HEK293 (cell line): ENCODE data around the gene VCL.

Experiments used
- CTCF ChIA-PET: fragments of 350-600 bp; formaldehyde crosslinking; extraction: SDS; loops from one replicate; lab custom pipeline; 2021; ENCODE audit warnings: antibody characterized with exemption; lab: Yijun Ruan, JAX
- POLR2A ChIA-PET: fragments of 300-600 bp; formaldehyde crosslinking; extraction: SDS; loops from one replicate; lab custom pipeline; 2020; ENCODE audit warnings: antibody characterized with exemption, inconsistent platforms; lab: Yijun Ruan, JAX
- H3K27ac ChIP-seq: fragments of 200-500 bp; sonication (Bioruptor generic); 2 replicates; pipeline ENCODE4 v1.5.1; 2014; ENCODE audit warnings: low read depth, low read length, control low read depth, inconsistent platforms; ENCODE audit errors: extremely low read depth
- H3K36me3 ChIP-seq, 2 experiments: fragments of 200-500 bp in 1 of 2; sonication (Bioruptor generic) in 1 of 2; 1 replicate in 1 of 2; 2 replicates in 1 of 2; pipeline ENCODE4 v1.5.1; 2014 to 2017; ENCODE audit warnings: inconsistent platforms in 2 of 2, low read length in 2 of 2; ENCODE audit not compliant: control insufficient read depth in 2 of 2, insufficient read depth in 1 of 2
- H3K4me1 ChIP-seq: fragments of 200-500 bp; sonication (Bioruptor generic); 2 replicates; pipeline ENCODE4 v1.5.1; 2014; ENCODE audit warnings: mild to moderate bottlenecking, low read length, inconsistent platforms; ENCODE audit not compliant: control insufficient read depth, insufficient read depth
- H3K4me3 ChIP-seq: 2 replicates; pipeline ENCODE4 v1.5.1; 2011; ENCODE audit warnings: low read depth, mild to moderate bottlenecking, control low read depth, low read length, moderate library complexity
- H3K9me3 ChIP-seq: fragments of 200-500 bp; sonication (Bioruptor generic); 2 replicates; pipeline ENCODE4 v1.5.1; 2014; ENCODE audit warnings: low read depth, low read length, inconsistent platforms; ENCODE audit not compliant: control insufficient read depth, insufficient read depth
- INSM2 ChIP-seq: fragments of 450-650 bp; formaldehyde crosslinking; IDR thresholded peaks from 2 replicates; pipeline ENCODE4 v1.5.1; 2016; ENCODE audit warnings: missing biosample characterization, missing genetic modification characterization
- KLF8 ChIP-seq: fragments of 450-650 bp; formaldehyde crosslinking; IDR thresholded peaks from 2 replicates; pipeline ENCODE4 v1.5.1; 2016; ENCODE audit warnings: missing biosample characterization, missing genetic modification characterization
- MEIS1 ChIP-seq: sonication (generic); formaldehyde crosslinking; IDR thresholded peaks from 2 replicates; pipeline ENCODE4 v1.8.1; 2022; ENCODE audit warnings: missing genetic modification reagents, mild to moderate bottlenecking, borderline replicate concordance
- MZF1 ChIP-seq: fragments of 450-650 bp; formaldehyde crosslinking; IDR thresholded peaks from 2 replicates; pipeline ENCODE4 v1.5.1; 2017; ENCODE audit warnings: missing biosample characterization, missing genetic modification characterization, borderline replicate concordance
- TRIM28 ChIP-seq: IDR thresholded peaks from 2 replicates; pipeline ENCODE4 v1.6.1; 2011; ENCODE audit warnings: low read length, control low read depth, borderline replicate concordance
- ZBTB26 ChIP-seq: fragments of 450-650 bp; formaldehyde crosslinking; optimal IDR thresholded peaks from 2 replicates; pipeline ENCODE3; 2016; ENCODE audit warnings: missing biosample characterization, mild to moderate bottlenecking, missing genetic modification characterization
- ZBTB8A ChIP-seq: fragments of 450-650 bp; formaldehyde crosslinking; IDR thresholded peaks from 2 replicates; pipeline ENCODE4 v1.5.1; 2016; ENCODE audit warnings: missing biosample characterization, missing genetic modification characterization
- ZFP37 ChIP-seq: fragments of 450-650 bp; formaldehyde crosslinking; IDR thresholded peaks from 2 replicates; pipeline ENCODE4 v1.5.1; 2016; ENCODE audit warnings: missing biosample characterization, missing genetic modification characterization
- ZNF184 ChIP-seq: fragments of 450-650 bp; IDR thresholded peaks from 2 replicates; pipeline ENCODE4 v1.5.1; 2018; ENCODE audit warnings: missing biosample characterization, mild to moderate bottlenecking, missing genetic modification characterization
- ZNF202 ChIP-seq: fragments of 450-650 bp; formaldehyde crosslinking; IDR thresholded peaks from 2 replicates; pipeline ENCODE4 v1.5.1; 2016; ENCODE audit warnings: missing biosample characterization, missing genetic modification characterization, borderline replicate concordance
- ZNF211 ChIP-seq: fragments of 450-650 bp; formaldehyde crosslinking; IDR thresholded peaks from 2 replicates; pipeline ENCODE4 v1.5.1; 2016; ENCODE audit warnings: low read depth, missing biosample characterization, missing genetic modification characterization
- ZNF221 ChIP-seq: fragments of 450-650 bp; formaldehyde crosslinking; IDR thresholded peaks from 2 replicates; pipeline ENCODE4 v1.5.1; 2017; ENCODE audit warnings: missing biosample characterization, missing genetic modification characterization, borderline replicate concordance
- ZNF274 ChIP-seq, 2 experiments: fragments of 200-500 bp in 1 of 2; fragments of 450-650 bp in 1 of 2; sonication (Bioruptor generic) in 1 of 2; formaldehyde crosslinking in 1 of 2; IDR thresholded peaks; 2 replicates each; pipeline versions ENCODE4 v1.5.1 to v1.6.1; 2014 to 2016; ENCODE audit warnings: borderline replicate concordance in 1 of 2, inconsistent platforms in 1 of 2, low read length in 1 of 2, missing biosample characterization in 1 of 2, missing genetic modification characterization in 1 of 2
- ZNF280C ChIP-seq: fragments of 450-650 bp; formaldehyde crosslinking; IDR thresholded peaks from 2 replicates; pipeline ENCODE4 v1.5.1; 2016; ENCODE audit warnings: missing biosample characterization, missing genetic modification characterization
- ZNF292 ChIP-seq: fragments of 450-650 bp; formaldehyde crosslinking; IDR thresholded peaks from 2 replicates; pipeline ENCODE4 v1.5.1; 2016; ENCODE audit warnings: low read depth, missing biosample characterization, missing genetic modification characterization, borderline replicate concordance
- ZNF354C ChIP-seq: fragments of 450-650 bp; formaldehyde crosslinking; IDR thresholded peaks from 2 replicates; pipeline ENCODE4 v1.5.1; 2016; ENCODE audit warnings: missing biosample characterization, missing genetic modification characterization, low read depth, borderline replicate concordance
- ZNF366 ChIP-seq: fragments of 450-650 bp; formaldehyde crosslinking; conservative IDR thresholded peaks from 2 replicates; pipeline ENCODE4 v1.5.1; 2016; ENCODE audit warnings: missing biosample characterization, missing genetic modification characterization
- ZNF529 ChIP-seq: fragments of 450-650 bp; formaldehyde crosslinking; IDR thresholded peaks from 2 replicates; pipeline ENCODE4 v1.5.1; 2017; ENCODE audit warnings: missing genetic modification characterization, missing biosample characterization; ENCODE audit not compliant: insufficient replicate concordance
- ZNF571 ChIP-seq: fragments of 450-650 bp; formaldehyde crosslinking; IDR thresholded peaks from 2 replicates; pipeline ENCODE4 v1.5.0; 2017; ENCODE audit warnings: missing biosample characterization, missing genetic modification characterization
- ZNF623 ChIP-seq: fragments of 450-650 bp; formaldehyde crosslinking; IDR thresholded peaks from 2 replicates; pipeline ENCODE4 v1.5.1; 2016; ENCODE audit warnings: missing biosample characterization, missing genetic modification characterization
- ZNF624 ChIP-seq: fragments of 450-650 bp; formaldehyde crosslinking; IDR thresholded peaks from 2 replicates; pipeline ENCODE4 v1.5.1; 2017; ENCODE audit warnings: missing biosample characterization, missing genetic modification characterization
- ZSCAN5A ChIP-seq: fragments of 450-650 bp; formaldehyde crosslinking; IDR thresholded peaks from 2 replicates; pipeline ENCODE4 v1.5.1; 2016; ENCODE audit warnings: missing biosample characterization, missing genetic modification characterization
- TF ChIP-seq, protein P1 (sequence below): fragments of 450-650 bp; formaldehyde crosslinking; IDR thresholded peaks from 2 replicates; pipeline ENCODE4 v1.5.1; 2017; ENCODE audit warnings: missing biosample characterization, missing genetic modification characterization
- TF ChIP-seq, protein P2 (sequence below): fragments of 450-650 bp; formaldehyde crosslinking; IDR thresholded peaks from 2 replicates; pipeline ENCODE4 v1.5.0; 2017; ENCODE audit warnings: missing biosample characterization, missing genetic modification characterization, borderline replicate concordance

The VCL gene

DNA sequence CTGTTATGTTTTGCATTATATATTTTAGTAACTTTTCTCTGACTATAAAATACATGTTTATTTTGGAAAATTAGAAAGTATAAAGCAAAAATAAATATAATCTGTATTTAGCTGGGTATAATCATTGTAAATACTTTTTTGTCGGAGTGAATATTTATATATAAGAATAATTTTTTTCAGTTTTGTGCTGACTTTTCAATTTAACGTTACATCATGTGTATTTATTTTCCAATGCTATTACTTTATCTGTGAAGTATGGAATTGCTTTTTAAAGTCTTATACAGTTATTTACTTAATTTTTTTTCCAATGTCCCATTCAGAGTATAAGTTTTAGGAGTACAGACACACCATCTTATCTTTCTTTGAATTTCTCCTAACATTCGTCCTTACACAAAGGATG, 137.5 kb downstream of the VCL start:
- ChIA-PET POLR2A (no interaction called here), CTCF (interaction anchor here (0.9 to 2.3 kb wide), 5 partner anchors 12 to 249 kb away, joined by 3 to 10 read pairs (median 3); no protein-coding TSS in a partner anchor)
- Histone ChIP-seq H3K36me3 (peaks cover 60 to 75% of the 10 kb centered on the region in 2 experiments), H3K9me3 (no peaks in the 10 kb centered on the region), H3K4me3 (no peak overlapping the region), H3K4me1 (no peaks in the 10 kb centered on the region), H3K27ac (no peak overlapping the region)
- TF ChIP-seq ZNF221 (tag by site-specific recombination) (no peak), ZNF366 (tag by site-specific recombination) (no peak), MEIS1 (CRISPR knock-in tag) (no peak), ZNF274 (IDR thresholded peaks at IDR 0.05; ENCODE audit: low read length) (no peak), ZNF274 (tag by site-specific recombination; IDR thresholded peaks at IDR 0.05; ENCODE audit: borderline replicate concordance) (no peak), ZBTB8A (tag by site-specific recombination) (no peak), ZFP37 (tag by site-specific recombination) (no peak), ZNF211 (no peak), ZNF529 (tag by site-specific recombination) (no peak), KLF8 (tag by site-specific recombination) (no peak), ZBTB26 (tag by site-specific recombination) (no peak), ZSCAN5A (no peak), ZNF292 (tag by site-specific recombination) (no peak), MZF1 (tag by site-specific recombination) (no peak), ZNF184 (no peak), ZNF280C (tag by site-specific recombination) (no peak)

DNA sequence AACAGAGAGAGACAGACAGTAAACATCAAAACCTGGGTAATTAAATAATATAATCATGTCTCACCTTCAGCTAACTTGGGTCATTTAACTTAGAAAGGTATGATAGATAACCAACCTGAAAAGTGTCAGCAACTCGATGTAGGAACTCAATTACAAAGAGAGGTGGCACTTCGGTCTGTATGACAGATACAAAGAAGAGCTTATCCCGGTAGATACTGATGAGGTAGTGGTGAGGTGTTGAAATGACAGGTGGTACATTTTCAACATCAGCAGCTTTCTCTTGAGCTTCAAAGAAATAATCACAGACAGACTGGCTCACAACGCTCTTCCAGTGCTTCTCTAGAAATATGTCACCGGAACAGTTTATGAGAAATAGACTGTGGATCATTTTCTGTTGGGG, 140.1 kb downstream of the VCL start:
- Histone ChIP-seq H3K27ac (no peak overlapping the region), H3K36me3 (peaks cover 46 to 56% of the 10 kb centered on the region in 2 experiments), H3K4me1 (no peaks in the 10 kb centered on the region), H3K9me3 (no peaks in the 10 kb centered on the region), H3K4me3 (no peak overlapping the region)
- ChIA-PET CTCF (interaction anchor here (0.9 to 1.1 kb wide), 2 partner anchors 26 to 96 kb away, joined by 3 read pairs; no protein-coding TSS in a partner anchor), POLR2A (no interaction called here)
- no peak for TF ChIP-seq ZNF624 (tag by site-specific recombination)
- no peak for TF ChIP-seq ZNF571 (tag by site-specific recombination)
- no peak for TF ChIP-seq INSM2 (tag by site-specific recombination)
- no peak for TF ChIP-seq TRIM28
- TF ChIP-seq ZNF623 (tag by site-specific recombination): no peak
- TF ChIP-seq, protein P1, sequence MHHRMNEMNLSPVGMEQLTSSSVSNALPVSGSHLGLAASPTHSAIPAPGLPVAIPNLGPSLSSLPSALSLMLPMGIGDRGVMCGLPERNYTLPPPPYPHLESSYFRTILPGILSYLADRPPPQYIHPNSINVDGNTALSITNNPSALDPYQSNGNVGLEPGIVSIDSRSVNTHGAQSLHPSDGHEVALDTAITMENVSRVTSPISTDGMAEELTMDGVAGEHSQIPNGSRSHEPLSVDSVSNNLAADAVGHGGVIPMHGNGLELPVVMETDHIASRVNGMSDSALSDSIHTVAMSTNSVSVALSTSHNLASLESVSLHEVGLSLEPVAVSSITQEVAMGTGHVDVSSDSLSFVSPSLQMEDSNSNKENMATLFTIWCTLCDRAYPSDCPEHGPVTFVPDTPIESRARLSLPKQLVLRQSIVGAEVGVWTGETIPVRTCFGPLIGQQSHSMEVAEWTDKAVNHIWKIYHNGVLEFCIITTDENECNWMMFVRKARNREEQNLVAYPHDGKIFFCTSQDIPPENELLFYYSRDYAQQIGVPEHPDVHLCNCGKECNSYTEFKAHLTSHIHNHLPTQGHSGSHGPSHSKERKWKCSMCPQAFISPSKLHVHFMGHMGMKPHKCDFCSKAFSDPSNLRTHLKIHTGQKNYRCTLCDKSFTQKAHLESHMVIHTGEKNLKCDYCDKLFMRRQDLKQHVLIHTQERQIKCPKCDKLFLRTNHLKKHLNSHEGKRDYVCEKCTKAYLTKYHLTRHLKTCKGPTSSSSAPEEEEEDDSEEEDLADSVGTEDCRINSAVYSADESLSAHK: no peak
- no peak for TF ChIP-seq ZNF202 (tag by site-specific recombination)
- TF ChIP-seq ZNF354C: no peak
- TF ChIP-seq, protein P2, sequence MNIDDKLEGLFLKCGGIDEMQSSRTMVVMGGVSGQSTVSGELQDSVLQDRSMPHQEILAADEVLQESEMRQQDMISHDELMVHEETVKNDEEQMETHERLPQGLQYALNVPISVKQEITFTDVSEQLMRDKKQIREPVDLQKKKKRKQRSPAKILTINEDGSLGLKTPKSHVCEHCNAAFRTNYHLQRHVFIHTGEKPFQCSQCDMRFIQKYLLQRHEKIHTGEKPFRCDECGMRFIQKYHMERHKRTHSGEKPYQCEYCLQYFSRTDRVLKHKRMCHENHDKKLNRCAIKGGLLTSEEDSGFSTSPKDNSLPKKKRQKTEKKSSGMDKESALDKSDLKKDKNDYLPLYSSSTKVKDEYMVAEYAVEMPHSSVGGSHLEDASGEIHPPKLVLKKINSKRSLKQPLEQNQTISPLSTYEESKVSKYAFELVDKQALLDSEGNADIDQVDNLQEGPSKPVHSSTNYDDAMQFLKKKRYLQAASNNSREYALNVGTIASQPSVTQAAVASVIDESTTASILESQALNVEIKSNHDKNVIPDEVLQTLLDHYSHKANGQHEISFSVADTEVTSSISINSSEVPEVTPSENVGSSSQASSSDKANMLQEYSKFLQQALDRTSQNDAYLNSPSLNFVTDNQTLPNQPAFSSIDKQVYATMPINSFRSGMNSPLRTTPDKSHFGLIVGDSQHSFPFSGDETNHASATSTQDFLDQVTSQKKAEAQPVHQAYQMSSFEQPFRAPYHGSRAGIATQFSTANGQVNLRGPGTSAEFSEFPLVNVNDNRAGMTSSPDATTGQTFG (tag by site-specific recombination): no peak
